HG02884 (cell line): ENCODE data around the gene LTA4H.
"Not testable (repeated sequence)": the region's sequence is repeated elsewhere in the genome, so short reads cannot be mapped to it uniquely, and the experiment has no call there.

Experiments used
- ATAC-seq: cut with Tn5 transposase; IDR thresholded peaks from one replicate; pipeline ENCODE4 v1.9.1; 2021; ENCODE audit warnings: mild to moderate bottlenecking, moderate library complexity; ENCODE audit not compliant: unreplicated experiment

Gene LTA4H

GRCh38 chr12:96035283-96036236 lies at the start of gene LTA4H:
Gene LTA4H, minus strand, starts transcription at chr12:96035587. Its CDS starts 68 bp downstream, at chr12:96035519.
- peak; percentile 87 for ATAC-seq

GRCh38 chr12:96084624-96085023 lies 49.2 kb upstream of the LTA4H start:
- no peak for ATAC-seq

- no peak for ATAC-seq
Observed at GRCh38 chr12:96083020-96083719, 47.8 kb upstream of the LTA4H start.

- ATAC-seq, result no peak
Observed at GRCh38 chr12:96081596-96081995, 46.2 kb upstream of the LTA4H start.

GRCh38 chr12:96078231-96079135 lies 43.1 kb upstream of the LTA4H start:
- ATAC-seq, result no peak

- no peak for ATAC-seq
Observed at GRCh38 chr12:96077081-96077480, 41.7 kb upstream of the LTA4H start.

- no peak for ATAC-seq
Observed at GRCh38 chr12:96075560-96075959, 40.2 kb upstream of the LTA4H start.

GRCh38 chr12:96073346-96074330 lies 38.3 kb upstream of the LTA4H start:
- no peak for ATAC-seq

- peak; percentile 62 for ATAC-seq
Observed at GRCh38 chr12:96070670-96071279, 35.4 kb upstream of the LTA4H start.

GRCh38 chr12:96069511-96070231 lies 34.3 kb upstream of the LTA4H start:
- ATAC-seq, result no peak

- no peak for ATAC-seq
Observed at GRCh38 chr12:96068636-96069035, 33.2 kb upstream of the LTA4H start.

GRCh38 chr12:96068111-96068510 lies 32.7 kb upstream of the LTA4H start:
- no peak for ATAC-seq

GRCh38 chr12:96065776-96066175 lies 30.4 kb upstream of the LTA4H start:
- not testable (repeated sequence) for ATAC-seq

GRCh38 chr12:96064966-96065365 lies 29.6 kb upstream of the LTA4H start:
- no peak for ATAC-seq

- no peak for ATAC-seq
Observed at GRCh38 chr12:96064271-96064670, 28.9 kb upstream of the LTA4H start.

- no peak for ATAC-seq
Observed at GRCh38 chr12:96063046-96063445, 27.7 kb upstream of the LTA4H start.

- peak; percentile 82 for ATAC-seq
Observed at GRCh38 chr12:96061864-96062453, 26.6 kb upstream of the LTA4H start.

GRCh38 chr12:96061323-96061722 lies 25.9 kb upstream of the LTA4H start:
- no peak for ATAC-seq
